T-helper 9 cell (primary cell): Measurements from ENCODE around the gene FGF5.
"Not testable (repeated sequence)": the region's sequence is repeated elsewhere in the genome, so short reads cannot be mapped to it uniquely, and the experiment has no call there.

Experiments used
- DNase-seq: peaks from one replicate; pipeline ENCODE4 v3.0.0-alpha.2; 2020
- total RNA-seq, 2 donors: gene quantifications; one replicate each; lab custom pipeline; 2026; lab: John Stamatoyannopoulos, UW

FGF5 gene
- total RNA-seq, result 0 reads per million in 2 donors

DNA sequence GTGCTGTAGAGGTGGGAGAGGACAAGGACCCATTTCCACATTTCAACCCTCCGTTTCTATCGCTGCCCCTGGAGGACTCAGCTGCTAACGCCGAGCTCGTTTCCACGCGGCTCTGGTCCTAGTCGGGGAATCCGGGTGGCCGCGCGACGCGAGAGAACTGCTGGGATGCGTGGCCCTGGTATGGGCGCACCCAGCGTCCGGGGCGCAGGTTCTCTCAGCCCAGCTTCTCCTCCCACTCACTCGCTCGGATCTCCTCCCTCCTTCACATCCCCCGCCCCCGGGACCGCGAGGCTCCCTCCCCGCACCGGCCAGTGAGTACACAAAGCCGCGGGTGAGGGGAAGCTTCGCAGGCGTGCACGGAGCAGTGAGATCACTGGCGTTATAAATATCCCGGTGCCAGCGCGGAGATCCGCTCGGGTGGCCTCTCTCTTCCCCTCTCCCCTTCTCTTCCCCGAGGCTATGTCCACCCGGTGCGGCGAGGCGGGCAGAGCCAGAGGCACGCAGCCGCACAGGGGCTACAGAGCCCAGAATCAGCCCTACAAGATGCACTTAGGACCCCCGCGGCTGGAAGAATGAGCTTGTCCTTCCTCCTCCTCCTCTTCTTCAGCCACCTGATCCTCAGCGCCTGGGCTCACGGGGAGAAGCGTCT, at the start of gene FGF5:
Gene FGF5 (plus strand): TSS at position 412 of the 649 bp plus-strand sequence. CDS start 161 bp downstream, at position 573.
- DNase-seq, result no peak

GRCh38 chr4:80219301-80220025, 47.0 kb upstream of the FGF5 start:
- no peak for DNase-seq

GRCh38 chr4:80220711-80221110, 45.8 kb upstream of the FGF5 start:
- no peak for DNase-seq

DNA sequence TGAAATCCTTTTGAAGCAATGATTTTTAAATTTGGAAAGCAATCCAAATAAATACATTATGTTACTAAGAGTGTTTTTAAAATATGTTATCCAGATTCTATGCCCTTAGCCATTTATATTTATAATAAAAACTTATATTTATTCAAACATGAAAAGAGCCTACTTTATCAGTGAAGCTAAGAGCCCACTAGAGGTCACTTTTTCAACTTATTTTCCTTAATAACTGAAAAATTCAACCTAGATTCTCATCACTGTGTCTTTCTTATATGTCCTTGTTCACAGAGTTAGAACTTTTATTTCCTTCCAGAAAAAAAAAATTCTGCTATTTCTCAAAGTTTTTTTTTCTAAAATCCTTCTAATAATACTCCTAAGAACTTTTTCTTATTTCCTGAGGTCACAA, 45.3 kb upstream of the FGF5 start:
- DNase-seq, result no peak

- no peak for DNase-seq
Measured at GRCh38 chr4:80225595-80225994, 40.9 kb upstream of the FGF5 start.

GRCh38 chr4:80226094-80226493, 40.4 kb upstream of the FGF5 start:
- no peak for DNase-seq

DNA sequence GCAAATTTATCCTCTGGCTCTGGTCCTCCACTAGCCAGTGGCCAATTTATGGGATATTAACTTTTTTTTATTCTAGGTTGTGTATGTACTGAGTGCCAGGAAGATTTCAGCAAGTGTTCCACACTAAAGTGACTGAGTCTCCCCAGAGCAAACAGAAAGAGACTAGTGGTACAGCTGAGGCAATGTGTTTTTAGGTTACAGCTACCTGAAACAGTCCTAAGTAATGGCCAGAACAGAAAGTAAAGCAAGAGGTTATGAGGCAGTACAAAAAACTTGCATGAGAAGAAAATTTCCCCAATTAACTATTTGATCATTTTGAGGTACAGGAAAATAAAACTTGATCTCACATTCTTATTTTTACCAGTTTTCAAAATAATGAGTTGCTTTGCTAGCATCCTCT, 38.0 kb upstream of the FGF5 start:
- no peak for DNase-seq

- no peak for DNase-seq
Measured at GRCh38 chr4:80229128-80229527, 37.3 kb upstream of the FGF5 start.

GRCh38 chr4:80229590-80229989, 36.9 kb upstream of the FGF5 start:
- DNase-seq, result no peak

DNA sequence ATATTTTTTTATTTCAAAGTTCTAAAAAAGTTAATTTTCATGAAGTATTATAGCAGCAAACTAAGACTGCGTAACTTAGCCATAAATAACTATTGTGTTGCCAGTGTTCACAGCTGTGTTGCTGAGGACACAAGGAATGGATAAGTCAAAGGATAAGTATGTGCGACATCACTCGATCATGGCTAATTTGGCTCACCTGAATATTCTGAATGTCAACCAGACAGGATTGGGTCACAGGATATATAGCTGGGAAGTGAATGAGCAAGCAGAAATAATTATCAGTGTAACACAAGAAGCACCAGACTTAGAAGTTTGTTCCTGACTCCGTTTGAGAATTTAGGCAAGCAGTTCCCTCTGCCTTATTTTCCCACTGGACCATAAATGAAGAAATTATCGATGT, 35.3 kb upstream of the FGF5 start:
- no peak for DNase-seq

DNA sequence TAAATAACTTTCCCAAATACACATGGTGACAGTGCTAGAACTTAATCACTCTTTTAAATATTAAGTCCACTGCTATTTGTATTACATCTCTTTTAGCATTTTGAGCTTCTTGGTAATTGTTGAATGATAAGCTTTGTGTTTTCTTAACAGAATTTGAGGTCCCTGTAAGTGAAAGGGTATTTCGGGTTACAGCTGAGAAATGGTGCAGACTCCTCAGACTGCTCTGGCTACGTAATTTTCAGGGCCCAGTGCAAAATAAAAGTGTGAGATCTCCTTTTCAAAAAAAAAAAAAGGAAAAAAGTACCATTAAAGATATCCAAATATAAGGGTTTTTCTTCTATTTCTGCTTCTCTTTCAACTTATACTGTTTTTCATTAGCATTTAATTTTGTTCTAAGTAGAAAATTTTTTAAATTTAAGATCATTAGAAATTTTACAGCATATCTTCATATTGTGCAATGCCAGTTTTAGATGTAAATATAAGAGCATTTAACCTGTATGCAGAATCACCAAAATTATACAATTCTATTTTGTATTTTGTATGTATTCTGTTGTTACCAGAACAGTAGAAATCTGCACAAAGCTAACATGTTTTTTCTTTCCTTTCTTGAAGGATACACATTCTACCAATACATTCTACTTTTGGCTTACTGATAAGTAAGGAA, 33.6 kb upstream of the FGF5 start:
- no peak for DNase-seq

GRCh38 chr4:80233390-80233789, 33.1 kb upstream of the FGF5 start:
- no peak for DNase-seq

GRCh38 chr4:80235451-80235850, 31.0 kb upstream of the FGF5 start:
- no peak for DNase-seq

- DNase-seq, result no peak
Measured at GRCh38 chr4:80237992-80238391, 28.5 kb upstream of the FGF5 start.

DNA sequence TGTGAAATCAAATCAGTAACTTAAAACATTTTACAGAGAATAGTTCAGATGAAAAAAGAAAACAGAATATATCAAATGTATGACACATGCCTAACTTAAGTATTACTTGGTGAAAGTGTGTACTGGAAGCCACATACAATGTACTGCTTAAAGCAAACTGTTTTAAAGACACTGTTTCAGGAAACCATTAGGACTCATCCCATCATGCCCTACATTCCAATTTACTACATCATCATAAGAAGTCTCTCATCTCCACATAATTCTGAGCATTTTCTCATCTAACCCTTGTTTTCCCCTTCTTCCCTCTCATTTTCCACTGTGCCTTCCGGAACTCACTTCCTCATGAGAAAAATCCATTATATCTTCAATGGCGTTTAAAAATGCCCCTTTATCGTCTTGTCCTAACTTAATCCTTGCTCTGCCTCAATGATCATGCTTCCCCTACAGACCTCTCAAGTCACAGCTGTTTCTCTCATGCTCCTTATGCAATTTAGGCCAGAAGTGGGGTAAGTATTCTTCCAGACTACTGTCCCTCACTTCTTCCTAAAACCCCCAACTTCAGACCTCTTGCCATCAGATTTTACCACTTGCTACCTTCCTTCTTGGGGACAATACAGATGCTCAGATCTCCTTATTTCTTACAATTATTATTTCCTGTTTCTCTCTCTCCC, 26.8 kb upstream of the FGF5 start:
- DNase-seq, result no peak

DNA sequence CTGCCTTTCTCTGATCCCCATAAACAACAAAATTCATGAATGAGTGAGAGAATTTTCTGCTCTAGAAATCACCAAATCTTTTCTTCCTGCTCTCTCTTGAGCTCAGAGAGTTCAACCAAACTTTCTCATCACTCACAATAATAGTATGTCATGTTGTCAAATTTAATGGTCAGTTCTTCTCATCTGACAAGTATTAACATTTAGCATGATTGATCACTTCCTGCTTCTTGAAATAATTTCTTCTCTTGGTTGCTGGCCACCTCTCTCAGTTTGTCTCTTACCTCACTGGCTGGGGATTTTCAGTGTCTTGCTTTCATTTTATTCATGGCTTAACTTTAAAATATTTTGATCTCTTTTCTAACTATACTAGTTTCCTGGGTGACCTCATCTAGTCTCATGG, 25.5 kb upstream of the FGF5 start:
- no peak for DNase-seq

- no peak for DNase-seq
Measured at GRCh38 chr4:80243274-80244018, 23.0 kb upstream of the FGF5 start.

DNA sequence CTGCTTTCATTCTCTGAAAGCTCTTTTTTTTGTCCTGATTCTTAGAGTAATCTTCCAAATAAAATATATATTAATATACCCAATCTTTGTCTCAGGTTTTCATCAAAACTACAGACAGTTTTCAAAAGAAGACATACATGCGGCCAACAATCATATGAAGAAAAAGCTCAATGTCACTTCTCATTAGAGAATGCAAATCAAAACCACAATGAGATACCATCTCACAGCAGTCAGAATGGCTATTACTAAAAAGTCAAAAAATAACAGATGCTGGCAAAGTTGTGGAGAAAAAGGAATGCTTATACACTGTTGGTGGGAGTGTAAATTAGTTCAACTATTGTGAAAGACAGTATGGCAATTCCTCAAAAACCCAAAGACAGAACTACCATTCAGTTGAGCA, 19.0 kb upstream of the FGF5 start:
- not testable (repeated sequence) for DNase-seq

- no peak for DNase-seq
Measured at GRCh38 chr4:80249144-80249543, 17.3 kb upstream of the FGF5 start.

DNA sequence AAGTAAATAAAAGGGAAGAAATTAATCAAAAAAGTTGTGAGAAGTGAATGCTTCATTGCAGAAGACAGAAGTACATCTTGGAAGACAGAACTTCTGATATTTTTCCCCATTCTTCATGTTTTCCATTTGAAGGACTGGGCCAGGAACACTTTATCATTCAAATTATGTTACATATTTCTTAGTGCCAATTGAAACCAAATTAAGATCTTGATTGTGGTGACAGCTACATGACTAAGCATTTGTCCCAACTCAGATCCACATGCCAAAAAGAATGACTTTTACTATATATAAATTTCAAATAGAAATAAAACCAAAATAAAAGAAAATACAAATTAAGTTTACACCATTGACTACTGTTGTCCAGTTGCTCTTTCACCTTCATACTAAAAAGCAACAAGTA, 14.0 kb upstream of the FGF5 start:
- no peak for DNase-seq

- no peak for DNase-seq
Measured at GRCh38 chr4:80252953-80253352, 13.5 kb upstream of the FGF5 start.

GRCh38 chr4:80253510-80253909, 13.0 kb upstream of the FGF5 start:
- no peak for DNase-seq

GRCh38 chr4:80254114-80254513, 12.3 kb upstream of the FGF5 start:
- DNase-seq, result no peak
